HCT116 (cell line): ENCODE results near the gene DYRK2. TPM values are rescaled to one million over a fixed set of nuclear protein-coding genes. Genes with fewer than 3 reads are reported as not detected.

Experiments used
- ATAC-seq: fragments of 200-7000 bp; cut with Tn5 transposase; 2 replicates; pipeline ENCODE4 v1.9.1; 2020; ENCODE audit warnings: mild to moderate bottlenecking, moderate library complexity
- BruUV-seq: library from RNA; stranded (reverse); fragments of 400-500 nt; replicated peaks from 2 replicates; lab custom pipeline; 2021; lab: Mats Ljungman, UMichigan
- CTCF ChIA-PET: fragments of 300-600 bp; sonication (Branson Sonifier 250); formaldehyde crosslinking; loops from one replicate; lab custom pipeline; 2021; ENCODE audit warnings: antibody characterized with exemption; lab: Charles Lee
- POLR2A ChIA-PET: fragments of 300-600, 350-600 bp; sonication (Branson Sonifier 250); formaldehyde crosslinking; loops from one replicate; lab custom pipeline; 2021; ENCODE audit warnings: antibody characterized with exemption; lab: Charles Lee
- RAD21 ChIA-PET, 2 experiments: fragments of 300-600 bp; sonication (Branson Sonifier 250); formaldehyde crosslinking; loops; one replicate each; lab custom pipeline; 2023; ENCODE audit warnings: low total read pairs in 2 of 2; ENCODE audit not compliant: uncharacterized antibody in 2 of 2, unreplicated experiment in 2 of 2, low non-redundant PET in 1 of 2; lab: Charles Lee
- DNase-seq: peaks from one replicate; pipeline ENCODE4 v3.0.0-alpha.2; 2010; ENCODE audit warnings: low read depth, low spot score
- H2AFZ ChIP-seq: fragments of 200-600 bp; shearing (Covaris generic), sonication (generic); 2 replicates; pipeline ENCODE4 v1.6.1; 2017; ENCODE audit warnings: low read depth, mixed run types, mixed read lengths, antibody characterized with exemption, low read length; ENCODE audit not compliant: poor library complexity, severe bottlenecking
- H3K27ac ChIP-seq: 2 replicates; pipeline ENCODE4 v1.5.1; 2012; ENCODE audit warnings: low read depth, low read length
- H3K27me3 ChIP-seq: fragments of 200-600 bp; sonication (generic); 2 replicates; pipeline ENCODE4 v1.6.1; 2016; ENCODE audit warnings: mixed run types, low read length, mixed read lengths; ENCODE audit not compliant: insufficient read depth
- H3K36me3 ChIP-seq, 2 experiments: fragments of 200-500 bp in 1 of 2; fragments of 200-600 bp in 1 of 2; sonication (Bioruptor generic) in 1 of 2; sonication (generic) in 1 of 2; 2 replicates each; pipeline versions ENCODE4 v1.5.1 to v1.6.1; 2014 to 2016; ENCODE audit warnings: low read length in 2 of 2, inconsistent platforms in 1 of 2, mixed read lengths in 1 of 2, mixed run types in 1 of 2; ENCODE audit not compliant: insufficient read depth in 2 of 2, control insufficient read depth in 1 of 2
- H3K4me1 ChIP-seq, 2 experiments: fragments of 200-600 bp in 1 of 2; sonication (generic) in 1 of 2; 2 replicates each; pipeline versions ENCODE4 v1.5.1 to v1.6.1; 2012 to 2017; ENCODE audit warnings: low read length in 2 of 2, inconsistent platforms in 1 of 2, mild to moderate bottlenecking in 1 of 2, mixed read lengths in 1 of 2, mixed run types in 1 of 2, moderate library complexity in 1 of 2; ENCODE audit not compliant: insufficient read depth in 2 of 2, control insufficient read depth in 1 of 2
- H3K4me2 ChIP-seq: fragments of 200-600 bp; sonication (generic); 2 replicates; pipeline ENCODE4 v1.6.1; 2017; ENCODE audit warnings: mixed run types, low read length, mixed read lengths
- H3K4me3 ChIP-seq, 2 experiments: fragments of 200-600 bp in 1 of 2; sonication (generic) in 1 of 2; replicated peaks in 1 of 2; 2 replicates each; pipeline ENCODE4 v1.5.1; 2011 to 2016; ENCODE audit warnings: low read length in 2 of 2, control low read depth in 1 of 2, low read depth in 1 of 2, mild to moderate bottlenecking in 1 of 2, mixed read lengths in 1 of 2, mixed run types in 1 of 2
- H3K79me2 ChIP-seq: fragments of 200-600 bp; sonication (generic); 2 replicates; pipeline ENCODE4 v1.6.1; 2017; ENCODE audit warnings: mild to moderate bottlenecking, mixed run types, low read length, moderate library complexity, mixed read lengths; ENCODE audit not compliant: insufficient read depth
- H3K9ac ChIP-seq: fragments of 200-600 bp; sonication (generic); 2 replicates; pipeline ENCODE4 v1.6.1; 2016; ENCODE audit warnings: low read length, mixed read lengths
- H3K9me2 ChIP-seq: fragments of 200-600 bp; sonication (generic), shearing (Covaris generic); 2 replicates; pipeline ENCODE4 v1.6.1; 2017; ENCODE audit warnings: mixed run types, mild to moderate bottlenecking, moderate library complexity; ENCODE audit not compliant: insufficient read depth
- H3K9me3 ChIP-seq, 2 experiments: fragments of 200-500 bp in 1 of 2; fragments of 200-600 bp in 1 of 2; sonication (Bioruptor generic) in 1 of 2; sonication (generic) in 1 of 2; 2 replicates each; pipeline ENCODE4 v1.6.1; 2014 to 2017; ENCODE audit warnings: low read length in 2 of 2, mixed read lengths in 2 of 2, inconsistent platforms in 1 of 2, low read depth in 1 of 2, mild to moderate bottlenecking in 1 of 2, mixed run types in 1 of 2, moderate library complexity in 1 of 2; ENCODE audit not compliant: control insufficient read depth in 1 of 2, insufficient read depth in 1 of 2
- H4K20me1 ChIP-seq: fragments of 200-600 bp; sonication (generic), shearing (Covaris generic); 2 replicates; pipeline ENCODE4 v1.6.1; 2017; ENCODE audit warnings: mixed run types, mild to moderate bottlenecking, moderate library complexity; ENCODE audit not compliant: insufficient read depth
- ELF1 ChIP-seq: IDR thresholded peaks from 2 replicates; pipeline ENCODE4 v1.6.1; 2012; ENCODE audit warnings: low read depth, borderline replicate concordance
- FOSL1 ChIP-seq: IDR thresholded peaks from 2 replicates; pipeline ENCODE4 v1.6.1; 2012; ENCODE audit warnings: low read depth
- POLR2AphosphoS5 ChIP-seq: IDR thresholded peaks from 2 replicates; pipeline ENCODE4 v1.6.1; 2011; ENCODE audit warnings: mild to moderate bottlenecking, low read depth, low read length, moderate library complexity
- RAD21 ChIP-seq: IDR thresholded peaks from 2 replicates; pipeline ENCODE4 v1.6.1; 2012; ENCODE audit warnings: low read depth, mild to moderate bottlenecking
- SRF ChIP-seq: IDR thresholded peaks from 2 replicates; pipeline ENCODE4 v1.6.1; 2012; ENCODE audit warnings: low read depth
- TCF7L2 ChIP-seq: IDR thresholded peaks from 2 replicates; pipeline ENCODE4 v1.7.0; 2011; ENCODE audit warnings: borderline replicate concordance, inconsistent platforms; ENCODE audit not compliant: insufficient read depth, insufficient read length; ENCODE audit errors: extremely low read depth
- intact Hi-C: fragments of 100-400 bp; cut with micrococcal nuclease; formaldehyde crosslinking; loops from 2 replicates; pipeline ENCODE4 v1.10.0; 2022
- total RNA-seq: library from RNA; stranded (reverse); gene quantifications from one replicate; pipeline ENCODE4 v1.2.1, GENCODE V29; 2021; ENCODE audit not compliant: unreplicated experiment
- TF ChIP-seq, protein P1 (sequence below): IDR thresholded peaks from 2 replicates; pipeline ENCODE4 v1.6.1; 2011; ENCODE audit warnings: mild to moderate bottlenecking, low read length, moderate library complexity; ENCODE audit not compliant: insufficient replicate concordance; ENCODE audit errors: extremely low read depth

The DYRK2 gene
- total RNA-seq, 1 experiment from 2014 or later = 28.7 TPM

DNA sequence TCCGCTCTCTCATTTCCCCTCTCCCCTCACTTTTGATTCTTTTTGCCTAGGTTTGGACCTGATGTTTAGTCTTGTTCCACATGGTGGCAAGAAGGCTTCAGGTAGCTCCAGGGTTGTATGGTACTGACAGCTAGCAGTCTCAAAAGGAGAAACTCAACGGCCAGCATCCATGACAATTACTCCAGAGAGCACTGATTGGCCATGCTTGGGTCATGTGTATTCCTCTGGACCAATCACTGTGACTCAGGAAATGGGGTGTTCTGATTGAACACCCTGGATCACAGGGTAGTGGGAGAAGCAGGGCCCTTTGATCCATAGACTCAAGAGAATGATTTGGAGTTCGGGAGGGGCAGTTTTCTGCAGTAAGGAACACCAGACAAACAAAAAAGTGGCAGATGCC is 45.3 kb downstream of the DYRK2 start (continued):
- TF ChIP-seq, protein P1, sequence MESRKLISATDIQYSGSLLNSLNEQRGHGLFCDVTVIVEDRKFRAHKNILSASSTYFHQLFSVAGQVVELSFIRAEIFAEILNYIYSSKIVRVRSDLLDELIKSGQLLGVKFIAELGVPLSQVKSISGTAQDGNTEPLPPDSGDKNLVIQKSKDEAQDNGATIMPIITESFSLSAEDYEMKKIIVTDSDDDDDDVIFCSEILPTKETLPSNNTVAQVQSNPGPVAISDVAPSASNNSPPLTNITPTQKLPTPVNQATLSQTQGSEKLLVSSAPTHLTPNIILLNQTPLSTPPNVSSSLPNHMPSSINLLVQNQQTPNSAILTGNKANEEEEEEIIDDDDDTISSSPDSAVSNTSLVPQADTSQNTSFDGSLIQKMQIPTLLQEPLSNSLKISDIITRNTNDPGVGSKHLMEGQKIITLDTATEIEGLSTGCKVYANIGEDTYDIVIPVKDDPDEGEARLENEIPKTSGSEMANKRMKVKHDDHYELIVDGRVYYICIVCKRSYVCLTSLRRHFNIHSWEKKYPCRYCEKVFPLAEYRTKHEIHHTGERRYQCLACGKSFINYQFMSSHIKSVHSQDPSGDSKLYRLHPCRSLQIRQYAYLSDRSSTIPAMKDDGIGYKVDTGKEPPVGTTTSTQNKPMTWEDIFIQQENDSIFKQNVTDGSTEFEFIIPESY = no peak
- TF ChIP-seq FOSL1 = no peak
- TF ChIP-seq RAD21 = no peak

DNA sequence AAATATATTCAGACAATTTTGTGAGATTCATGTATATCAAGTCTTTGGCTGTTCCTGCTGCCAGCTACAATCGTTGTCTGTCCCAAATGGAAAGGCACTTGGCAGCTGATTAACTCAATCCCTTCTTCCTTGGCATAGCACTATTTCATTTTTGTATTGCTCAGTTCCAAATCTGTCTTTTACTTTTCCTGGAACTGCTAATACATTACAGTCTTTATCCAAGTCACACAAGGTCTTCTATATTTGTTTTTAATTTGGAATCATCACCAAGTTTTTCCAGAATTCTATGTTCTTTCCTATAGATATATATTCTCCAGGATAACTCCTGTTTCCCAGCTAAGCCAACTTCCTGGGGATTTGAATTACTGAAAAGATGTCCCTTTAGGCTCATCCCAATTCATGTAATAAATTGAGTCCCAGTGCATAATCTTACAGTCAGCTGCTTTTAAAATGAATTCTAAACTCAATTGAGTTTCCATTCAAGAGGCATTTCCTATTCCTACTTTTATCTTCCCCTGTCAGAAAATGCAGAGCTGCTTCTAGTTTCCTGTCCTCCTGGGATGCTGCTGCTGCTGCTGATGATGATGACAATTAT is 45.9 kb downstream of the DYRK2 start:
- no peak overlapping the region for H3K4me2 ChIP-seq
- ATAC-seq (no peak), DNase-seq (no peak)
- no peaks in the 10 kb centered on the region for H3K27me3 ChIP-seq
- RAD21 ChIA-PET = no interaction called here
- no TSS peak for BruUV-seq
- H3K9me2 ChIP-seq = no peaks in the 10 kb centered on the region
- CTCF ChIA-PET = no interaction called here
- POLR2A ChIA-PET = no interaction called here
- H2AFZ ChIP-seq = no peak overlapping the region
- H3K36me3 ChIP-seq = no peaks in the 10 kb centered on the region
- no peak overlapping the region for H3K27ac ChIP-seq
- H3K4me3 ChIP-seq = no peak overlapping the region
- intact Hi-C loops = no loop called here
- H3K9ac ChIP-seq = no peak overlapping the region
- H3K9me3 ChIP-seq = no peaks in the 10 kb centered on the region
- no peak for TF ChIP-seq ELF1
- TF ChIP-seq FOSL1 = no peak
- TF ChIP-seq SRF = no peak
- TF ChIP-seq POLR2AphosphoS5 = no peak
- TF ChIP-seq TCF7L2 = no peak
- H3K79me2 ChIP-seq = no peaks in the 10 kb centered on the region
- H4K20me1 ChIP-seq = no peaks in the 10 kb centered on the region
- no peaks in the 10 kb centered on the region for H3K4me1 ChIP-seq
